HUES64 (cell line): ENCODE data around the gene ABCC6.
"Not testable (repeated sequence)": the region's sequence is repeated elsewhere in the genome, so short reads cannot be mapped to it uniquely, and the experiment has no call there.

Experiments used
- H3K27ac ChIP-seq: 2 replicates; pipeline ENCODE4 v1.7.0; 2013; ENCODE audit warnings: low read depth, low read length, inconsistent platforms
- H3K27me3 ChIP-seq: 2 replicates; pipeline ENCODE4 v1.6.1; 2013; ENCODE audit warnings: mild to moderate bottlenecking, low read length; ENCODE audit not compliant: insufficient read depth
- H3K36me3 ChIP-seq: 2 replicates; pipeline ENCODE4 v1.6.1; 2013; ENCODE audit warnings: mild to moderate bottlenecking, low read length; ENCODE audit not compliant: insufficient read depth
- H3K4me1 ChIP-seq: 2 replicates; pipeline ENCODE4 v1.6.1; 2013; ENCODE audit warnings: mild to moderate bottlenecking, low read length, moderate library complexity; ENCODE audit not compliant: insufficient read depth
- H3K4me3 ChIP-seq: 2 replicates; pipeline ENCODE4 v1.5.1; 2013; ENCODE audit warnings: mild to moderate bottlenecking, low read length, moderate library complexity
- H3K9ac ChIP-seq: 2 replicates; pipeline ENCODE4 v1.6.1; 2013; ENCODE audit warnings: mild to moderate bottlenecking, low read depth, low read length
- H3K9me3 ChIP-seq: 2 replicates; pipeline ENCODE4 v1.6.1; 2013; ENCODE audit warnings: low read depth, low read length; ENCODE audit not compliant: insufficient read depth
- WGBS: fragments of 150-250, 120-280 bp; methylation state at CpG from one replicate; pipeline ENCODE4 v1.1.7; 2013; ENCODE audit warnings: missing lambda C conversion rate; 5-methylcytosine and 5-hydroxymethylcytosine counted together

The ABCC6 gene

GRCh38 chr16:16202400-16203143 lies 20.7 kb downstream of the ABCC6 start:
- 30% methylated on average over 2 of the region's 4 CpGs for WGBS
- H3K27ac ChIP-seq, H3K4me3 ChIP-seq, H3K4me1 ChIP-seq, H3K9me3 ChIP-seq, H3K27me3 ChIP-seq, H3K36me3 ChIP-seq, H3K9ac ChIP-seq: not testable (repeated sequence)

- H3K9ac ChIP-seq, H3K27me3 ChIP-seq, H3K9me3 ChIP-seq, H3K36me3 ChIP-seq, H3K4me3 ChIP-seq, H3K4me1 ChIP-seq, H3K27ac ChIP-seq: not testable (repeated sequence)
- 95% methylated on average over 4 of the region's 8 CpGs for WGBS
Measured at GRCh38 chr16:16201880-16202279, 21.4 kb downstream of the ABCC6 start.

GRCh38 chr16:16200391-16200790 lies 22.9 kb downstream of the ABCC6 start:
- H3K36me3 ChIP-seq, H3K4me3 ChIP-seq, H3K27me3 ChIP-seq, H3K27ac ChIP-seq, H3K9ac ChIP-seq, H3K4me1 ChIP-seq, H3K9me3 ChIP-seq: not testable (repeated sequence)
- 63% methylated on average over 3 of the region's 5 CpGs for WGBS

GRCh38 chr16:16199428-16199827 lies 23.9 kb downstream of the ABCC6 start:
- H3K9me3 ChIP-seq, H3K27ac ChIP-seq, H3K4me3 ChIP-seq, H3K27me3 ChIP-seq, H3K4me1 ChIP-seq, H3K36me3 ChIP-seq, H3K9ac ChIP-seq: not testable (repeated sequence)
- 60% methylated on average over 3 of the region's 4 CpGs for WGBS

- H3K27me3 ChIP-seq, result no peaks in the 10 kb centered on the region
- WGBS, result 77% methylated on average over 15 of the region's 17 CpGs
- H3K27ac ChIP-seq, result no peak overlapping the region
- no peaks in the 10 kb centered on the region for H3K36me3 ChIP-seq
- no peaks in the 10 kb centered on the region for H3K9me3 ChIP-seq
- H3K9ac ChIP-seq, result no peak overlapping the region
- no peak overlapping the region for H3K4me3 ChIP-seq
- H3K4me1 ChIP-seq, result no peaks in the 10 kb centered on the region
Measured at GRCh38 chr16:16197966-16198365, 25.3 kb downstream of the ABCC6 start.

GRCh38 chr16:16197331-16197730 lies 26.0 kb downstream of the ABCC6 start:
- Histone ChIP-seq H3K27ac (no peak overlapping the region), H3K27me3 (no peaks in the 10 kb centered on the region), H3K9ac (no peak overlapping the region), H3K4me3 (no peak overlapping the region), H3K4me1 (no peaks in the 10 kb centered on the region), H3K9me3 (no peaks in the 10 kb centered on the region), H3K36me3 (no peaks in the 10 kb centered on the region)
- 52% methylated on average over 3 of the region's 3 CpGs for WGBS

- Histone ChIP-seq H3K27me3 (no peaks in the 10 kb centered on the region), H3K27ac (no peak overlapping the region), H3K9me3 (no peaks in the 10 kb centered on the region), H3K4me1 (no peaks in the 10 kb centered on the region), H3K36me3 (no peaks in the 10 kb centered on the region), H3K9ac (no peak overlapping the region), H3K4me3 (no peak overlapping the region)
- WGBS, result 95% methylated on average over 2 of the region's 3 CpGs
Measured at GRCh38 chr16:16196099-16196498, 27.2 kb downstream of the ABCC6 start.

- no peaks in the 10 kb centered on the region for H3K27me3 ChIP-seq
- no peaks in the 10 kb centered on the region for H3K36me3 ChIP-seq
- H3K4me1 ChIP-seq, result no peaks in the 10 kb centered on the region
- H3K27ac ChIP-seq, result no peak overlapping the region
- H3K9ac ChIP-seq, result no peak overlapping the region
- H3K9me3 ChIP-seq, result no peaks in the 10 kb centered on the region
- no peak overlapping the region for H3K4me3 ChIP-seq
- WGBS, result 69% methylated on average over 8 of the region's 8 CpGs
Measured at GRCh38 chr16:16191493-16192167, 31.7 kb downstream of the ABCC6 start.

- H3K9me3 ChIP-seq, H3K9ac ChIP-seq, H3K36me3 ChIP-seq, H3K4me1 ChIP-seq, H3K27me3 ChIP-seq, H3K27ac ChIP-seq, H3K4me3 ChIP-seq: not testable (repeated sequence)
- 90% methylated on average over 12 of the region's 12 CpGs for WGBS
Measured at GRCh38 chr16:16190966-16191365, 32.3 kb downstream of the ABCC6 start.

GRCh38 chr16:16190546-16190945 lies 32.7 kb downstream of the ABCC6 start:
- Histone ChIP-seq H3K4me3 (no peak overlapping the region), H3K36me3 (no peaks in the 10 kb centered on the region), H3K27me3 (no peaks in the 10 kb centered on the region), H3K4me1 (no peaks in the 10 kb centered on the region), H3K9ac (no peak overlapping the region), H3K27ac (no peak overlapping the region), H3K9me3 (no peaks in the 10 kb centered on the region)
- WGBS, result 91% methylated on average over 4 of the region's 5 CpGs

- H3K27me3 ChIP-seq, result no peaks in the 10 kb centered on the region
- no peak overlapping the region for H3K4me3 ChIP-seq
- no peaks in the 10 kb centered on the region for H3K4me1 ChIP-seq
- WGBS, result 85% methylated on average over 7 of the region's 8 CpGs
- H3K9me3 ChIP-seq, result no peaks in the 10 kb centered on the region
- H3K27ac ChIP-seq, result no peak overlapping the region
- H3K36me3 ChIP-seq, result no peaks in the 10 kb centered on the region
- H3K9ac ChIP-seq, result no peak overlapping the region
Measured at GRCh38 chr16:16189842-16190241, 33.5 kb downstream of the ABCC6 start.
